HEK293 (cell line): Measurements from ENCODE around the gene OSCAR.

ENCODE experiments used
- CTCF ChIA-PET: fragments of 350-600 bp; formaldehyde crosslinking; extraction: SDS; loops from one replicate; lab custom pipeline; 2021; ENCODE audit warnings: antibody characterized with exemption; lab: Yijun Ruan, JAX
- POLR2A ChIA-PET: fragments of 300-600 bp; formaldehyde crosslinking; extraction: SDS; loops from one replicate; lab custom pipeline; 2020; ENCODE audit warnings: antibody characterized with exemption, inconsistent platforms; lab: Yijun Ruan, JAX
- H3K27ac ChIP-seq: fragments of 200-500 bp; sonication (Bioruptor generic); 2 replicates; pipeline ENCODE4 v1.5.1; 2014; ENCODE audit warnings: low read depth, low read length, control low read depth, inconsistent platforms; ENCODE audit errors: extremely low read depth
- H3K36me3 ChIP-seq, 2 experiments: fragments of 200-500 bp in 1 of 2; sonication (Bioruptor generic) in 1 of 2; 1 replicate in 1 of 2; 2 replicates in 1 of 2; pipeline ENCODE4 v1.5.1; 2014 to 2017; ENCODE audit warnings: inconsistent platforms in 2 of 2, low read length in 2 of 2; ENCODE audit not compliant: control insufficient read depth in 2 of 2, insufficient read depth in 1 of 2
- H3K4me1 ChIP-seq: fragments of 200-500 bp; sonication (Bioruptor generic); 2 replicates; pipeline ENCODE4 v1.5.1; 2014; ENCODE audit warnings: mild to moderate bottlenecking, low read length, inconsistent platforms; ENCODE audit not compliant: control insufficient read depth, insufficient read depth
- H3K4me3 ChIP-seq: 2 replicates; pipeline ENCODE4 v1.5.1; 2011; ENCODE audit warnings: low read depth, mild to moderate bottlenecking, control low read depth, low read length, moderate library complexity
- H3K9me3 ChIP-seq: fragments of 200-500 bp; sonication (Bioruptor generic); 2 replicates; pipeline ENCODE4 v1.5.1; 2014; ENCODE audit warnings: low read depth, low read length, inconsistent platforms; ENCODE audit not compliant: control insufficient read depth, insufficient read depth
- KLF9 ChIP-seq: fragments of 450-650 bp; formaldehyde crosslinking; IDR thresholded peaks from 2 replicates; pipeline ENCODE4 v1.5.1; 2016; ENCODE audit warnings: missing biosample characterization, missing genetic modification characterization, low read depth
- MZF1 ChIP-seq: fragments of 450-650 bp; formaldehyde crosslinking; IDR thresholded peaks from 2 replicates; pipeline ENCODE4 v1.5.1; 2017; ENCODE audit warnings: missing biosample characterization, missing genetic modification characterization, borderline replicate concordance
- REPIN1 ChIP-seq: fragments of 450-650 bp; formaldehyde crosslinking; IDR thresholded peaks from 2 replicates; pipeline ENCODE4 v1.5.1; 2017; ENCODE audit warnings: missing biosample characterization, missing genetic modification characterization, low read depth
- ZNF416 ChIP-seq: fragments of 450-650 bp; formaldehyde crosslinking; IDR thresholded peaks from 2 replicates; pipeline ENCODE4 v1.5.1; 2016; ENCODE audit warnings: missing biosample characterization, missing genetic modification characterization
- ZNF518A ChIP-seq: fragments of 450-650 bp; formaldehyde crosslinking; conservative IDR thresholded peaks from 2 replicates; pipeline ENCODE4 v1.5.1; 2016; ENCODE audit warnings: low read depth, missing biosample characterization, missing genetic modification characterization
- TF ChIP-seq, protein P1 (sequence below): fragments of 450-650 bp; formaldehyde crosslinking; IDR thresholded peaks from 2 replicates; pipeline ENCODE4 v1.5.1; 2016; ENCODE audit warnings: missing biosample characterization, missing genetic modification characterization, low read depth
- TF ChIP-seq, protein P2 (sequence below): fragments of 450-650 bp; formaldehyde crosslinking; IDR thresholded peaks from 2 replicates; pipeline ENCODE4 v1.5.1; 2016; ENCODE audit warnings: missing biosample characterization, missing genetic modification characterization

Gene OSCAR

GRCh38 chr19:54062643-54063042 is 38.0 kb downstream of the OSCAR start (continued):
- TF ChIP-seq, protein P1, sequence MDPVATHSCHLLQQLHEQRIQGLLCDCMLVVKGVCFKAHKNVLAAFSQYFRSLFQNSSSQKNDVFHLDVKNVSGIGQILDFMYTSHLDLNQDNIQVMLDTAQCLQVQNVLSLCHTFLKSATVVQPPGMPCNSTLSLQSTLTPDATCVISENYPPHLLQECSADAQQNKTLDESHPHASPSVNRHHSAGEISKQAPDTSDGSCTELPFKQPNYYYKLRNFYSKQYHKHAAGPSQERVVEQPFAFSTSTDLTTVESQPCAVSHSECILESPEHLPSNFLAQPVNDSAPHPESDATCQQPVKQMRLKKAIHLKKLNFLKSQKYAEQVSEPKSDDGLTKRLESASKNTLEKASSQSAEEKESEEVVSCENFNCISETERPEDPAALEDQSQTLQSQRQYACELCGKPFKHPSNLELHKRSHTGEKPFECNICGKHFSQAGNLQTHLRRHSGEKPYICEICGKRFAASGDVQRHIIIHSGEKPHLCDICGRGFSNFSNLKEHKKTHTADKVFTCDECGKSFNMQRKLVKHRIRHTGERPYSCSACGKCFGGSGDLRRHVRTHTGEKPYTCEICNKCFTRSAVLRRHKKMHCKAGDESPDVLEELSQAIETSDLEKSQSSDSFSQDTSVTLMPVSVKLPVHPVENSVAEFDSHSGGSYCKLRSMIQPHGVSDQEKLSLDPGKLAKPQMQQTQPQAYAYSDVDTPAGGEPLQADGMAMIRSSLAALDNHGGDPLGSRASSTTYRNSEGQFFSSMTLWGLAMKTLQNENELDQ (tag by site-specific recombination), result no peak
- TF ChIP-seq KLF9 (tag by site-specific recombination) (no peak), ZNF416 (tag by site-specific recombination) (no peak)
- TF ChIP-seq, protein P2, sequence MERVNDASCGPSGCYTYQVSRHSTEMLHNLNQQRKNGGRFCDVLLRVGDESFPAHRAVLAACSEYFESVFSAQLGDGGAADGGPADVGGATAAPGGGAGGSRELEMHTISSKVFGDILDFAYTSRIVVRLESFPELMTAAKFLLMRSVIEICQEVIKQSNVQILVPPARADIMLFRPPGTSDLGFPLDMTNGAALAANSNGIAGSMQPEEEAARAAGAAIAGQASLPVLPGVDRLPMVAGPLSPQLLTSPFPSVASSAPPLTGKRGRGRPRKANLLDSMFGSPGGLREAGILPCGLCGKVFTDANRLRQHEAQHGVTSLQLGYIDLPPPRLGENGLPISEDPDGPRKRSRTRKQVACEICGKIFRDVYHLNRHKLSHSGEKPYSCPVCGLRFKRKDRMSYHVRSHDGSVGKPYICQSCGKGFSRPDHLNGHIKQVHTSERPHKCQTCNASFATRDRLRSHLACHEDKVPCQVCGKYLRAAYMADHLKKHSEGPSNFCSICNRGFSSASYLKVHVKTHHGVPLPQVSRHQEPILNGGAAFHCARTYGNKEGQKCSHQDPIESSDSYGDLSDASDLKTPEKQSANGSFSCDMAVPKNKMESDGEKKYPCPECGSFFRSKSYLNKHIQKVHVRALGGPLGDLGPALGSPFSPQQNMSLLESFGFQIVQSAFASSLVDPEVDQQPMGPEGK (tag by site-specific recombination), result no peak

GRCh38 chr19:54047616-54048015 is 53.0 kb downstream of the OSCAR start:
- no peaks in the 10 kb centered on the region for H3K36me3 ChIP-seq
- no peak overlapping the region for H3K27ac ChIP-seq
- TF ChIP-seq REPIN1 (no peak), ZNF518A (tag by site-specific recombination) (no peak)
- ChIA-PET POLR2A (no interaction called here), CTCF (interaction anchor here (1.6 kb wide), 1 partner anchor 255 kb away, joined by 3 read pairs; no protein-coding TSS in a partner anchor)
- H3K4me3 ChIP-seq, result no peak overlapping the region
- no peaks in the 10 kb centered on the region for H3K9me3 ChIP-seq
- H3K4me1 ChIP-seq, result no peaks in the 10 kb centered on the region

GRCh38 chr19:54045771-54046170 is 54.8 kb downstream of the OSCAR start:
- H3K9me3 ChIP-seq, result no peaks in the 10 kb centered on the region
- TF ChIP-seq MZF1, result no peak
- no peak overlapping the region for H3K4me3 ChIP-seq
- no peaks in the 10 kb centered on the region for H3K4me1 ChIP-seq
- no peaks in the 10 kb centered on the region for H3K36me3 ChIP-seq
- CTCF ChIA-PET, result interaction anchor here (0.6 to 1.5 kb wide), 5 partner anchors 14 to 1868 kb away, joined by 3 to 5 read pairs (median 4); no protein-coding TSS in a partner anchor
- H3K27ac ChIP-seq, result no peak overlapping the region
- POLR2A ChIA-PET, result no interaction called here
